ENCODE data around the gene FAM163B.

The FAM163B gene

GRCh38 chr9:133616643-133617405, 7.6 kb upstream of the FAM163B start:
- DNase-seq (ENCODE audit: low read depth), result no peak
- H3K4me3 ChIP-seq (ENCODE audit: low read length), result no peak overlapping the region
- TF ChIP-seq CTCF (conservative IDR thresholded peaks at IDR 0.05; ENCODE audit: low read length), result no peak

- no peak for TF ChIP-seq CTCF (conservative IDR thresholded peaks at IDR 0.05; ENCODE audit: low read length)
- no peak for DNase-seq (ENCODE audit: low read depth)
- H3K4me3 ChIP-seq (ENCODE audit: low read length), result no peak overlapping the region
These were observed 6.5 kb upstream of the FAM163B start for GRCh38 chr9:133615606-133616188.

- DNase-seq (ENCODE audit: low read depth), result no peak
- no peak for TF ChIP-seq CTCF (conservative IDR thresholded peaks at IDR 0.05; ENCODE audit: low read length)
- H3K4me3 ChIP-seq (ENCODE audit: low read length), result no peak overlapping the region
These were observed 6.0 kb upstream of the FAM163B start for GRCh38 chr9:133615186-133615585.

GRCh38 chr9:133614678-133615077, 5.5 kb upstream of the FAM163B start:
- TF ChIP-seq CTCF (conservative IDR thresholded peaks at IDR 0.05; ENCODE audit: low read length), result no peak
- H3K4me3 ChIP-seq (ENCODE audit: low read length), result no peak overlapping the region
- no peak for DNase-seq (ENCODE audit: low read depth)

- H3K4me3 ChIP-seq (ENCODE audit: low read length), result no peak overlapping the region
- no peak for DNase-seq (ENCODE audit: low read depth)
- TF ChIP-seq CTCF (conservative IDR thresholded peaks at IDR 0.05; ENCODE audit: low read length), result no peak
These were observed 4.9 kb upstream of the FAM163B start for GRCh38 chr9:133614056-133614455.

- TF ChIP-seq CTCF (conservative IDR thresholded peaks at IDR 0.05; ENCODE audit: low read length), result no peak
- no peak overlapping the region for H3K4me3 ChIP-seq (ENCODE audit: low read length)
- DNase-seq (ENCODE audit: low read depth), result no peak
These were observed 4.2 kb upstream of the FAM163B start for GRCh38 chr9:133613432-133613831.

GRCh38 chr9:133612816-133613215, 3.6 kb upstream of the FAM163B start:
- DNase-seq (ENCODE audit: low read depth), result no peak
- no peak overlapping the region for H3K4me3 ChIP-seq (ENCODE audit: low read length)
- TF ChIP-seq CTCF (conservative IDR thresholded peaks at IDR 0.05; ENCODE audit: low read length), result no peak

All from AG10803 (cell line).